ENCODE data around the gene VPS72.
A peak's percentile ranks its signal among the peaks of the same experiment; 100 is the strongest.

The VPS72 gene

GRCh38 chr1:151199873-151200581 is 10.0 kb upstream of the VPS72 start:
- Histone ChIP-seq H3K9ac (ENCODE audit: low read depth, low read length, poor library complexity, severe bottlenecking) (peak overlapping the region; percentile 84), H3K27me3 (ENCODE audit: insufficient read depth, low read length, poor library complexity, severe bottlenecking) (no peaks in the 10 kb centered on the region), H3K4me2 (ENCODE audit: low read depth, low read length, poor library complexity, severe bottlenecking) (peak overlapping the region; percentile 97), H3K9me3 (ENCODE audit: insufficient read depth, low read depth, low read length) (no peaks in the 10 kb centered on the region), H3K9me2 (replicated peaks; ENCODE audit: low read depth, low read length) (no peaks in the 10 kb centered on the region), H3K4me1 (ENCODE audit: insufficient read depth, low read length, poor library complexity, severe bottlenecking) (peaks cover 51% of the 10 kb centered on the region), H4K20me1 (ENCODE audit: insufficient read depth, low read length, poor library complexity, severe bottlenecking) (peaks cover 54% of the 10 kb centered on the region), H3K36me3 (ENCODE audit: insufficient read depth, low read length) (peaks cover 7% of the 10 kb centered on the region; the same call in 1 of the 2 replicates), H3K4me3 (ENCODE audit: low read length, poor library complexity, severe bottlenecking) (peak overlapping the region; percentile 86), H3F3A (ENCODE audit: low read depth) (no peaks in the 10 kb centered on the region), H3K79me2 (ENCODE audit: insufficient read depth, low read length) (peaks cover 65% of the 10 kb centered on the region), H2AFZ (ENCODE audit: low read length) (no peak overlapping the region)
- TF ChIP-seq EZH2phosphoT487 (IDR thresholded peaks at IDR 0.05; ENCODE audit: borderline replicate concordance), result no peak
- TF ChIP-seq, protein P1, sequence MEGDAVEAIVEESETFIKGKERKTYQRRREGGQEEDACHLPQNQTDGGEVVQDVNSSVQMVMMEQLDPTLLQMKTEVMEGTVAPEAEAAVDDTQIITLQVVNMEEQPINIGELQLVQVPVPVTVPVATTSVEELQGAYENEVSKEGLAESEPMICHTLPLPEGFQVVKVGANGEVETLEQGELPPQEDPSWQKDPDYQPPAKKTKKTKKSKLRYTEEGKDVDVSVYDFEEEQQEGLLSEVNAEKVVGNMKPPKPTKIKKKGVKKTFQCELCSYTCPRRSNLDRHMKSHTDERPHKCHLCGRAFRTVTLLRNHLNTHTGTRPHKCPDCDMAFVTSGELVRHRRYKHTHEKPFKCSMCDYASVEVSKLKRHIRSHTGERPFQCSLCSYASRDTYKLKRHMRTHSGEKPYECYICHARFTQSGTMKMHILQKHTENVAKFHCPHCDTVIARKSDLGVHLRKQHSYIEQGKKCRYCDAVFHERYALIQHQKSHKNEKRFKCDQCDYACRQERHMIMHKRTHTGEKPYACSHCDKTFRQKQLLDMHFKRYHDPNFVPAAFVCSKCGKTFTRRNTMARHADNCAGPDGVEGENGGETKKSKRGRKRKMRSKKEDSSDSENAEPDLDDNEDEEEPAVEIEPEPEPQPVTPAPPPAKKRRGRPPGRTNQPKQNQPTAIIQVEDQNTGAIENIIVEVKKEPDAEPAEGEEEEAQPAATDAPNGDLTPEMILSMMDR (conservative IDR thresholded peaks at IDR 0.05; ENCODE audit: low read length), result no peak

DNA sequence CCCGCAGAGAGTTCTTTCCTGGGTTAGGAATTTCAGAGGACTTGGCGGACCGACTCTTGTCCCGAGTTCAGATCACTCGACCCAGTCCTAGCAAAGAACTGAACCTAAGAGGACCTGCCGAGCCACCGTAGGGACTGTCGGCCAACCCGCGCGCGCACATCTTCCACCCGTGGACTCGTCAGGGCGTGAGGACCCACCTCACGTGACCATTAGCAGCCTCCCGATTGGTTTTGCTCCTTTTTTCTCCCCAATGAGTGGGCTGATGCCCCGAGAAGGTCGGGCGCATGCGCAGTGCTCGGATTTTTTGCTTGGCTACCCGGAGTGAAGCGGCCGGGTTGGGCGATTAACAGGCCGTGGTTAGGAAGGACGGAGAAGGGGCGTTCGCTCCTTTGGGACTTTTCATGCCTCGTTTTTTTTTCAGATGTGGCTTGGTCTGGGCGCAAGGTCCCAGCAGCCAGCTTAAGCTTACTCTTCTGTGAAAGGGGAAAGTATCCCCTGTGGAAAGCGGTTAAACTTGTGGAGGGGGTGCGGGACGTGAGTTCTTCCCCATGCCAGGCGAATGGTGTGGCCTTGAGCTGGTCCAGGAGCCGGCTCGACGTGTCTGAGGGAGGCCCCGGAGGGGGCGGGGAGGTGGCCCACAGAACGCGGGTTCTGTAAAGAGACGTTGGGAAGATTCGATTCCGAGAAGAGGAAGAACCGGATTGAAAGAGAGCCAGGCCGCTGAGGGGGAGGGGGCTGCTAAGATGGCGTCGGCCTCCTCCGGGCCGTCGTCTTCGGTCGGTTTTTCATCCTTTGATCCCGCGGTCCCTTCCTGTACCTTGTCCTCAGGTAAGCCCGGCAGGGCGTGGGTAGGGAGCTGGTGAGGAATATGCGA is 8.5 kb upstream of the VPS72 start, which contains the start of gene PIP5K1A:
Gene PIP5K1A (plus strand): TSS at position 299 of the 874 bp plus-strand sequence. CDS start 445 bp downstream, at position 744.
- peaks cover 50% of the 10 kb centered on the region for H3K79me2 ChIP-seq (ENCODE audit: insufficient read depth, low read length)
- no peaks in the 10 kb centered on the region for H3K9me2 ChIP-seq (replicated peaks; ENCODE audit: low read depth, low read length)
- H3K9ac ChIP-seq (ENCODE audit: low read depth, low read length, poor library complexity, severe bottlenecking), result peak within 1 kb of the TSS; percentile 84
- H3K4me3 ChIP-seq (ENCODE audit: low read length, poor library complexity, severe bottlenecking), result peak within 1 kb of the TSS; percentile 86
- H3F3A ChIP-seq (ENCODE audit: low read depth), result no peaks in the 10 kb centered on the region; the same call in 1 of the 2 replicates
- H4K20me1 ChIP-seq (ENCODE audit: insufficient read depth, low read length, poor library complexity, severe bottlenecking), result peaks cover 39% of the 10 kb centered on the region
- TF ChIP-seq, protein P1 (conservative IDR thresholded peaks at IDR 0.05; ENCODE audit: low read length), result no peak
- TF ChIP-seq EZH2phosphoT487 (IDR thresholded peaks at IDR 0.05; ENCODE audit: borderline replicate concordance), result no peak
- H3K4me1 ChIP-seq (ENCODE audit: insufficient read depth, low read length, poor library complexity, severe bottlenecking), result peaks cover 39% of the 10 kb centered on the region
- no peaks in the 10 kb centered on the region for H3K9me3 ChIP-seq (ENCODE audit: insufficient read depth, low read depth, low read length)
- H2AFZ ChIP-seq (ENCODE audit: low read length), result peak within 1 kb of the TSS; percentile 98
- H3K27me3 ChIP-seq (ENCODE audit: insufficient read depth, low read length, poor library complexity, severe bottlenecking), result no peaks in the 10 kb centered on the region
- peak within 1 kb of the TSS; percentile 97 for H3K4me2 ChIP-seq (ENCODE audit: low read depth, low read length, poor library complexity, severe bottlenecking)
- H3K36me3 ChIP-seq (ENCODE audit: insufficient read depth, low read length), result peaks cover 4% of the 10 kb centered on the region; the same call in 1 of the 2 replicates

GRCh38 chr1:151197863-151198253 is 7.9 kb upstream of the VPS72 start:
- Histone ChIP-seq H2AFZ (ENCODE audit: low read length) (peak overlapping the region; percentile 98), H3K79me2 (ENCODE audit: insufficient read depth, low read length) (peaks cover 43% of the 10 kb centered on the region), H4K20me1 (ENCODE audit: insufficient read depth, low read length, poor library complexity, severe bottlenecking) (peaks cover 33% of the 10 kb centered on the region), H3K4me1 (ENCODE audit: insufficient read depth, low read length, poor library complexity, severe bottlenecking) (peaks cover 36% of the 10 kb centered on the region), H3F3A (ENCODE audit: low read depth) (no peaks in the 10 kb centered on the region; the same call in 1 of the 2 replicates), H3K9me2 (replicated peaks; ENCODE audit: low read depth, low read length) (no peaks in the 10 kb centered on the region), H3K4me3 (ENCODE audit: low read length, poor library complexity, severe bottlenecking) (peak overlapping the region; percentile 86), H3K4me2 (ENCODE audit: low read depth, low read length, poor library complexity, severe bottlenecking) (peak overlapping the region; percentile 97), H3K9me3 (ENCODE audit: insufficient read depth, low read depth, low read length) (no peaks in the 10 kb centered on the region), H3K9ac (ENCODE audit: low read depth, low read length, poor library complexity, severe bottlenecking) (peak overlapping the region; percentile 84), H3K36me3 (ENCODE audit: insufficient read depth, low read length) (0 out of 2 replicates have a peak, but pooled peaks cover under 1% of the 10 kb centered on the region), H3K27me3 (ENCODE audit: insufficient read depth, low read length, poor library complexity, severe bottlenecking) (no peaks in the 10 kb centered on the region)
- TF ChIP-seq, protein P1 (conservative IDR thresholded peaks at IDR 0.05; ENCODE audit: low read length), result no peak
- TF ChIP-seq EZH2phosphoT487 (IDR thresholded peaks at IDR 0.05; ENCODE audit: borderline replicate concordance), result no peak

Measured in Loucy (cell line).